ENCODE results near the gene MLXIPL.

Gene MLXIPL

GRCh38 chr7:73560109-73560835, 64.0 kb downstream of the MLXIPL start:
- Histone ChIP-seq H3K27me3 (ENCODE audit: insufficient read depth, low read depth) (no peaks in the 10 kb centered on the region), H3K4me1 (ENCODE audit: low read depth, poor library complexity, severe bottlenecking) (peaks cover 46% of the 10 kb centered on the region), H3K9ac (peak overlapping the region; percentile 53; the same call in 1 of the 2 replicates), H3K27ac (peak overlapping the region; percentile 72), H3K36me3 (ENCODE audit: insufficient read depth) (no peaks in the 10 kb centered on the region), H3K79me2 (ENCODE audit: insufficient read depth, low read depth) (peaks cover 17% of the 10 kb centered on the region), H4K20me1 (ENCODE audit: insufficient read depth) (no peaks in the 10 kb centered on the region), H3K4me2 (peak overlapping the region; percentile 22), H3K4me3 (IDR thresholded peaks at IDR 0.05; ENCODE audit: insufficient read depth, low read depth, low read length) (no peak overlapping the region), H2AFZ (ENCODE audit: low read depth) (peak overlapping the region; percentile 60)
- no peak for TF ChIP-seq CTCF (conservative IDR thresholded peaks at IDR 0.05; ENCODE audit: low read depth, low read length)

GRCh38 chr7:73557397-73558257, 66.7 kb downstream of the MLXIPL start, which contains the start of gene BCL7B:
Gene BCL7B (minus strand): TSS chr7:73557690. CDS start chr7:73557578, 112 bp downstream.
- H2AFZ ChIP-seq (ENCODE audit: low read depth): peak within 1 kb of the TSS; percentile 72
- peak within 1 kb of the TSS; percentile 94 for H3K27ac ChIP-seq
- H4K20me1 ChIP-seq (ENCODE audit: insufficient read depth): no peaks in the 10 kb centered on the region
- peak within 1 kb of the TSS; percentile 92 for H3K4me2 ChIP-seq
- peak within 1 kb of the TSS; percentile 92 for H3K9ac ChIP-seq
- TF ChIP-seq CTCF (conservative IDR thresholded peaks at IDR 0.05; ENCODE audit: low read depth, low read length): no peak
- no peaks in the 10 kb centered on the region for H3K36me3 ChIP-seq (ENCODE audit: insufficient read depth)
- H3K4me1 ChIP-seq (ENCODE audit: low read depth, poor library complexity, severe bottlenecking): peaks cover 51% of the 10 kb centered on the region
- H3K27me3 ChIP-seq (ENCODE audit: insufficient read depth, low read depth): no peaks in the 10 kb centered on the region
- no peak within 1 kb of the TSS for H3K4me3 ChIP-seq (IDR thresholded peaks at IDR 0.05; ENCODE audit: insufficient read depth, low read depth, low read length)
- peaks cover 43% of the 10 kb centered on the region for H3K79me2 ChIP-seq (ENCODE audit: insufficient read depth, low read depth)

- Histone ChIP-seq H3K27ac (peak overlapping the region; percentile 94), H3K4me1 (ENCODE audit: low read depth, poor library complexity, severe bottlenecking) (peaks cover 51% of the 10 kb centered on the region), H3K79me2 (ENCODE audit: insufficient read depth, low read depth) (peaks cover 49% of the 10 kb centered on the region), H3K4me3 (IDR thresholded peaks at IDR 0.05; ENCODE audit: insufficient read depth, low read depth, low read length) (no peak overlapping the region), H3K9ac (peak overlapping the region; percentile 92), H4K20me1 (ENCODE audit: insufficient read depth) (no peaks in the 10 kb centered on the region), H3K4me2 (peak overlapping the region; percentile 92), H2AFZ (ENCODE audit: low read depth) (peak overlapping the region; percentile 72; the same call in 1 of the 2 replicates), H3K36me3 (ENCODE audit: insufficient read depth) (peaks cover 4% of the 10 kb centered on the region; the same call in 1 of the 2 replicates), H3K27me3 (ENCODE audit: insufficient read depth, low read depth) (no peaks in the 10 kb centered on the region)
- no peak for TF ChIP-seq CTCF (conservative IDR thresholded peaks at IDR 0.05; ENCODE audit: low read depth, low read length)
These were observed 67.3 kb downstream of the MLXIPL start for GRCh38 chr7:73557108-73557396.

GRCh38 chr7:73556208-73557107, 67.9 kb downstream of the MLXIPL start:
- no peak for TF ChIP-seq CTCF (conservative IDR thresholded peaks at IDR 0.05; ENCODE audit: low read depth, low read length)
- no peaks in the 10 kb centered on the region for H3K27me3 ChIP-seq (ENCODE audit: insufficient read depth, low read depth)
- peaks cover 53% of the 10 kb centered on the region for H3K79me2 ChIP-seq (ENCODE audit: insufficient read depth, low read depth)
- peaks cover 5% of the 10 kb centered on the region; the same call in 1 of the 2 replicates for H3K36me3 ChIP-seq (ENCODE audit: insufficient read depth)
- H3K4me3 ChIP-seq (IDR thresholded peaks at IDR 0.05; ENCODE audit: insufficient read depth, low read depth, low read length): no peak overlapping the region
- peak overlapping the region; percentile 26 for H3K9ac ChIP-seq
- no peaks in the 10 kb centered on the region for H4K20me1 ChIP-seq (ENCODE audit: insufficient read depth)
- peak overlapping the region; percentile 94; the same call in 1 of the 2 replicates for H3K27ac ChIP-seq
- H2AFZ ChIP-seq (ENCODE audit: low read depth): no peak overlapping the region
- H3K4me2 ChIP-seq: peak overlapping the region; percentile 92
- H3K4me1 ChIP-seq (ENCODE audit: low read depth, poor library complexity, severe bottlenecking): peaks cover 51% of the 10 kb centered on the region
